Bronchial epithelial cell (primary cell): ENCODE results near the gene APLP2. TPM values are rescaled to one million over a fixed set of nuclear protein-coding genes. Genes with fewer than 3 reads are reported as not detected.

Experiments used
- DNase-seq: peaks from one replicate; pipeline ENCODE4 v3.0.0-alpha.2; 2010; ENCODE audit warnings: low read depth
- FAIRE-seq: peaks from 2 replicates; lab custom pipeline; 2011; peaks lifted over from hg19 to GRCh38; lab: Jason Lieb, UNC
- H3K27me3 ChIP-seq: 2 replicates; pipeline ENCODE4 v1.5.1; 2011; ENCODE audit warnings: low read length; ENCODE audit not compliant: control insufficient read depth, insufficient read depth
- H3K36me3 ChIP-seq: 2 replicates; pipeline ENCODE4 v1.5.1; 2011; ENCODE audit warnings: low read length; ENCODE audit not compliant: control insufficient read depth, insufficient read depth
- H3K4me3 ChIP-seq: 2 replicates; pipeline ENCODE4 v1.5.1; 2011; ENCODE audit warnings: mild to moderate bottlenecking, low read depth, low read length, control low read depth
- total RNA-seq: library from RNA; depleted of rRNA; stranded (reverse); fragments of >200 nt; gene quantifications from 2 replicates; pipeline ENCODE4 v1.2.1, GENCODE V29; 2014
- TF ChIP-seq, protein P1 (sequence below): IDR thresholded peaks from 2 replicates; pipeline ENCODE4 v1.5.1; 2011; ENCODE audit warnings: mild to moderate bottlenecking, moderate library complexity, low read length, control low read depth, inconsistent platforms; ENCODE audit not compliant: insufficient read depth, severe bottlenecking

The APLP2 gene
- total RNA-seq, 1 donor from 2014 or later: 504 TPM

DNA sequence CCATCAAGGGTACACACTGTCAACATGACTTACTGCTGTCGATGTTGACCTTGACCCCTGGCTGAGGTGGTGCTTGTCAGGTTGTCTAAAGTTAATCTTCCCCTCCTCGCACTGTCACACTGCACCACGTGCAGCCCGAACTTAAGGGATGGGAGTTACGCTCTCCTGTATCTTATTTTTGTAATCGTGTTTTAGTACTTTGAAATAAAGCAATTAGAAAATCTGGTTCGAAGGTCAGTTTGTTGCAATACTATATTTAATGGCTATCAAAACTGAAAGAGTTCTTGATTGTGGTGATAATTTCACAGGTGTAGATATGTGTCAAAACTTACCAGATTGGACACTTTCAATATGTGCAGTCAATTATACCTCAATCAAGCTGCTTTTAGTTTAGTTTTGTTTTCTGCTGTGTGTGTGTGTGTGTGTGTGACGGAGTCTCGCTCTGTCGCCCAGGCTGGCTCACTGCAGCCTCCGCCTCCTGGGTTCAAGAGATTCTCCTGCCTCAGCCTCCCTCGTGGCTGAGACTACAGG, 79.2 kb downstream of the APLP2 start:
- Histone ChIP-seq H3K36me3 (peaks cover 6% of the 10 kb centered on the region), H3K4me3 (no peak overlapping the region), H3K27me3 (no peaks in the 10 kb centered on the region)
- DNase-seq (no peak), FAIRE-seq (no peak)
- TF ChIP-seq, protein P1, sequence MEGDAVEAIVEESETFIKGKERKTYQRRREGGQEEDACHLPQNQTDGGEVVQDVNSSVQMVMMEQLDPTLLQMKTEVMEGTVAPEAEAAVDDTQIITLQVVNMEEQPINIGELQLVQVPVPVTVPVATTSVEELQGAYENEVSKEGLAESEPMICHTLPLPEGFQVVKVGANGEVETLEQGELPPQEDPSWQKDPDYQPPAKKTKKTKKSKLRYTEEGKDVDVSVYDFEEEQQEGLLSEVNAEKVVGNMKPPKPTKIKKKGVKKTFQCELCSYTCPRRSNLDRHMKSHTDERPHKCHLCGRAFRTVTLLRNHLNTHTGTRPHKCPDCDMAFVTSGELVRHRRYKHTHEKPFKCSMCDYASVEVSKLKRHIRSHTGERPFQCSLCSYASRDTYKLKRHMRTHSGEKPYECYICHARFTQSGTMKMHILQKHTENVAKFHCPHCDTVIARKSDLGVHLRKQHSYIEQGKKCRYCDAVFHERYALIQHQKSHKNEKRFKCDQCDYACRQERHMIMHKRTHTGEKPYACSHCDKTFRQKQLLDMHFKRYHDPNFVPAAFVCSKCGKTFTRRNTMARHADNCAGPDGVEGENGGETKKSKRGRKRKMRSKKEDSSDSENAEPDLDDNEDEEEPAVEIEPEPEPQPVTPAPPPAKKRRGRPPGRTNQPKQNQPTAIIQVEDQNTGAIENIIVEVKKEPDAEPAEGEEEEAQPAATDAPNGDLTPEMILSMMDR: no peak

DNA sequence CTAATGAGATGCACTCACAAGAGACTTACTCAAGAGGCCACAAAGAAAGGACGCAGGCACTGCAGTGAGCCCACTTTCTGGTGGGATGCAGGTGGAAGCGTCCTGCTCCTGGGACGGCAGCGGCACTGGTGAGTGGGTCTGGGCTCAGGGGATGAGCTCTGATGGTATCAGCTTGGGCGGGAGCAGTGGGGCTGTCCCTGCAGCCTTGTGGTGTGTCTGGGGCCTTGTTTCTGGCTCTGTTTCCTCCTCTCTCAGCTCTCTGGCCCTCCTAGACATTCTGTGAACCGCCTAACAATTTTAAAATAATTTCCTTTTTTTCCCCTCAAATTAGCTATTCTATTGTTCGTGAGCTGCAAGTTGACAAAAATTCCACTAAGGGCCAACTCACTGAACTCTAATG, 81.1 kb downstream of the APLP2 start:
- FAIRE-seq: no peak
- Histone ChIP-seq H3K27me3 (no peaks in the 10 kb centered on the region), H3K36me3 (no peaks in the 10 kb centered on the region), H3K4me3 (no peak overlapping the region)
- TF ChIP-seq, protein P1: no peak
- no peak for DNase-seq

DNA sequence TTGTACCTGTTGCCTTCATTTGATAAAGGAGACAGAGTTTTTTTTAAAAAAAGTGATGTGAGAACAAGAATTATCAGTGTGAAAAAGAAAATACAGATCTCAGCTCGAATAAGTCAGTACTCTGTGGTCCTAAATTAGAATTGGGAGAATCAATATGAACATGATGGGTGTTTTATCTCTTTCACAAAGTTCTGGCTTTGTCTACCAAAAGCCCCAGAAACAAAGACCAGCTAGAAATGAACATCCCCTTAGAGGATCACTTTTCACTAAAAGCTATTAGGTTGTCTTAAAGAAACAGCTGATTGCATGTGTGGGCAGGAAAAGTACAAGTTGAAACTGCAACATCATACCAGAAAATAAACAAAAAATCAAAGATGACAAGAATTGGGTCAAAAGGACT, 81.5 kb downstream of the APLP2 start:
- TF ChIP-seq, protein P1: no peak
- no peaks in the 10 kb centered on the region for H3K36me3 ChIP-seq
- FAIRE-seq (no peak), DNase-seq (no peak)
- no peaks in the 10 kb centered on the region for H3K27me3 ChIP-seq
- no peak overlapping the region for H3K4me3 ChIP-seq

DNA sequence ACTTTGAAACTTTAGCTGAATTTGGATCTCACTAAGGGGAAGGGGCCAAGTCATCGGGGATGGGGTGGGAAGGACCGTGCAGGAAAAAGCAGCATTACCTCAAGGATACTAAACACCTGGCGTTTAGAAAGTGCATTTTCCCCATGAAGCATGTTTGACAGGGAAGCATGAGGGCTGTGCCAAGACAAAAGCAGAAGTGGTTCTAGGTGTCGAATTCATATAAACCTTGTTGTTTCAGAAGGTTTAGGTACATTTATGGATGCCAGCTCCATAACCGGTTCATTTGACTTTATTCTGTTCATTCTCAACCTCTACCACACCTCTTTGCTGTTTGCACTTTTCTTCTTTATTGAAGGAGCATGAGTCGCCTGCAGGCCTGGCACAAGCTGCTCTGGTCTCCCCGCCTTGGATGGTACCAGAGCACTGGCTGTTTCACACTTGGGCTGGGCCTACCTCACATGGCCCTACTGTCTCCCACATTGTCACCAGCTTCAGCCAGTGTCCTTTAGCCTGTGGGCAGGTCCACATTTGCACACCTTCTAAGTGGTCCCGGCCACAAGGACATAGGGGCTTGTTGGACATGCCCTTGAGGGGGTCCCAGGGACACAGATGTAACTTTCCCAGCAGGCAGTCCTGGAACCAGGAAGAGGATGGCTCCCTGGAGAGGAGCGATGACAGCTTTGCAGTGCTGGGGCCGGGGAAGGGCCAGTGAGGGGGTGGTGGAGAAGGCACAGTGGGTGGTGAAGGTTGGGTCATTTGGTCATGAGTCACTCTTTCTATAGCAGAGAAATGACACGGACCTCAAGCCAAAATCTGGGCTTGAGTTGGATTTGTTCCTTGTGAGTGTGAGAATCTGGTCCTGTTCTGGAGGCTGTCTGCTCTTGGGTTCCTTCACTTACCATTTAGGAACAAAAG, 86.7 kb downstream of the APLP2 start:
- FAIRE-seq (no peak), DNase-seq (no peak)
- TF ChIP-seq, protein P1: no peak
- H3K4me3 ChIP-seq: no peak overlapping the region
- H3K27me3 ChIP-seq: peaks cover 6% of the 10 kb centered on the region
- H3K36me3 ChIP-seq: no peaks in the 10 kb centered on the region

DNA sequence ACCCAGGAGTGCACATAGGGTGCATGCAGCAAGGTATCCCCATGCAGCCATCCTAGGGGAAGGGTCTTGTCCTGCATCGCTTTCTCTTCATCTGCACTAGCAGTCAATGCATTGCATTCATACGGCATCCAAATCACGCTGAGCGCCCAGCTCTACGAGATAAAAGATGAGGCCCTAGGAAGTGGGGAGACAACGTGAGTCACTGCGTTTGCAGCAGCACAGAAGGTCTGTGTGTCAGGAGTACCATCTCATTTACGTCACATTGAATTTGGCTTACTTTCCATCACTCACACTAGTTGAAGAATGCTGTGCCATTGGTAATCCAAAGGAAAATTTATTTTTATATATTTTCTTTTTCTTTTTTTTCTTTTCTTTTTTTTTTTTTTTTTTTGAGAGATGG, 87.4 kb downstream of the APLP2 start:
- DNase-seq: no peak
- peaks cover 6% of the 10 kb centered on the region for H3K27me3 ChIP-seq
- TF ChIP-seq, protein P1: no peak
- H3K4me3 ChIP-seq: no peak overlapping the region
- FAIRE-seq: no peak
- H3K36me3 ChIP-seq: no peaks in the 10 kb centered on the region
